ENCODE results near the gene KHDC4. TPM values are rescaled to one million over a fixed set of nuclear protein-coding genes. Genes with fewer than 3 reads are reported as not detected.

KHDC4 gene
- total RNA-seq, 2 donors from 2014 or later, result 21.0 to 27.8 TPM

DNA sequence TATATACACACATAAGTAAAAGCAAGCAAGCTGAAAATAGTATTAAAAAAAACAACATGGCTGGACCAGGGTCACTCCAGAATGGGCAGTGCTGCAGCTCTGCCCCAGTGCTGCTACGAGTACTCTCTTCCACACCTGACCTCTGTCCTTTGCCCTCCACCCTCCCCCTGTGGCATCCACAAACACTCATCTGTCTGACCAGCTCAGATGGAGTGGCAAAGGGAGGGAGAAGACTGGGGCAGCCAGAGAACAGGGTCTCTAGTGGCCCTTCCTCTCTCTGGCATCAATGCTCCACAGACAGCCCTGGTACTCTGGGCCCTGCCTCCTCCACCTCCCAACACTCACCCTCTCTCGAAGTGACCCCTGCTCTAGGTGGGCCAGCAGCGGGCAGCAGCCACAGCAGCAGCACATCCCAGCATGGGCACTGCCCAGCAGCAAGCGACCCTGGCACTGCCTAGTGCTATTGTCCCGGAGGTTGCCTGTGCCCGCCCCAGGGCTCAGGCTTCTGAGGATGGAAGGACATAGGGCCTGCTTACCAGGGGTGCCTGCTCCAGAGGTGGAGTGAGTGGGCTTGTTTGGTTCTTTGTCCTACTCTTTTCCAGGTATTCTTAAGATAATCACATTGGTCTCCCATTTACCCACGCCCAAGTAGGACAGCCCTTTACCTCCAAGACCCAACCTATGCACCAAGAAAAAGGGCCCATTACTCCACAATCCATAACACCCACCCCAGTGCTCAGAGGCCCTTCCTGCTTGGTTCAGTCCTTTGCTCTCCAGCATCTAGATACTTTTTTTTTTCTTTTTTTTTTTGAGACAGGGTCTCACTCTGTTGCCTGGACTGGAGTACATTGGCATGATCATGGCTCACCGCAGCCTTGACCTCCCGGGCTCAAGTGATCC, 37.9 kb upstream of the KHDC4 start:
- intact Hi-C loops (cut with DNase I), result no loop called here
- ATAC-seq, result no peak
- no peak for DNase-seq

- intact Hi-C loops (cut with DNase I), result no loop called here
- DNase-seq, result peak; percentile 82
- ATAC-seq, result peak; percentile 41 to 79
Measured at GRCh38 chr1:155970531-155971167, 36.4 kb upstream of the KHDC4 start.

GRCh38 chr1:155969377-155969791, 35.2 kb upstream of the KHDC4 start:
- intact Hi-C loops (cut with DNase I), result no loop called here
- ATAC-seq, result no peak
- no peak for DNase-seq

- DNase-seq (no peak), ATAC-seq (peak; percentile 13 to 67)
- intact Hi-C loops (cut with DNase I), result no loop called here
Measured at GRCh38 chr1:155968670-155969069, 34.5 kb upstream of the KHDC4 start.

DNA sequence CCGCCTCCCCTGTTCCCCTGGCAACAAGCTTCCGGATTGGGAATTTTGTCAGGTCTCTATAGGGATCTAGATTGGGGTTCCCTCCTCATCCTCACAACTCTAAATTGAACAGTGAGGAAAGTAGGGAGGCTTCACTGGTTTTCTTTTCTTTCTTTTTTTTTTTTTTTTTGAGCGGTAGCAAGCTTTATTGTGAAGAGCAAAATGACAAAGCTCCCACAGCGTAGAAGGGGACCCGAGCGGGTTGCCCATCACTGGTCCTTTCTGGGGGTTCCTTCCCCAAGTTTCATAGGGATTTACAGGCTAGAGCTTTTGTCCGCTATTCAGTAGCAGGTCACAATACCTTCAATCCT, 33.8 kb upstream of the KHDC4 start:
- no peak for DNase-seq
- ATAC-seq, result no peak
- intact Hi-C loops (cut with DNase I), result no loop called here

DNA sequence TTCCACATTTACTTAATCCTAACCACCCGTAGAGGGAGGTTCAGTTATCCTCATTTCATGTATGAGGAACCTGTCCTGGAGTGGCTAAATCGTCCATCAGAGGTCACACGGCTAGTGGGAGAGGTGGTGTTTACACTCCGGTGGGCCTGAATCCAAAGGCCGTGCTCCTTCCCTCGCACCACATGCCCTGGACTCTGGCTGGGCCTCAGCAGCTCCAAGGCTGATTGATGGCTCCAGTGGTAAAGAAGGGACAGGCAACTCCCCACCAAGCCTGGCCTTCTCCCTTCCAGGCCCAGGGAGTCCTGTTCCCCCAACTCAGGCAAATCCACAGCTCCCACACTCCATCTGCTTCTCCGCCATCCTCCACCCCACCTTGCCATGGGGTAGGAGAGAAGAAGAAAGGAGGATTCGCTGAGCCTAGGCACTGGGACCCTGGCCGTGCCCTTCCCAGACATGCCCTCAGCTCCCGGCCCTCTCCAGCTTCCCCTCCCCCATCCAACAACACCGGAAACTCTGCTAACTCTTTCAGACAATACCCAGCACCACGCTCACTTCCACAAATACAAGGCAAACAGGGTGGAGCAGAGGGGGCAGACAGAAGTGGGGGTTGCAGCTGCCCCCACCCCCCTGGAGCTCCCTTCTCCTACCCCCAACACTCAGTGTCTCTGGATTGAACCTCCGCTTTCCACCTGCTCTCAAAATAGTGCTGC, 33.3 kb upstream of the KHDC4 start:
- DNase-seq (peak; percentile 64), ATAC-seq (peak; percentile 31 to 39)
- intact Hi-C loops (cut with DNase I), result no loop called here

- DNase-seq (no peak), ATAC-seq (peak; percentile 4 to 16)
- intact Hi-C loops (cut with DNase I), result no loop called here
Measured at GRCh38 chr1:155966750-155967149, 32.5 kb upstream of the KHDC4 start.

GRCh38 chr1:155966135-155966534, 31.9 kb upstream of the KHDC4 start:
- DNase-seq (no peak), ATAC-seq (no peak)
- intact Hi-C loops (cut with DNase I), result no loop called here

- DNase-seq, result no peak
- intact Hi-C loops (cut with DNase I), result no loop called here
Measured at GRCh38 chr1:155964193-155964592, 30.0 kb upstream of the KHDC4 start.

GRCh38 chr1:155962599-155963211, 28.5 kb upstream of the KHDC4 start:
- intact Hi-C loops (cut with DNase I), result no loop called here
- peak; percentile 73 for DNase-seq
- ATAC-seq, result no peak

More at GRCh38 chr1:155964193-155964592, 30.0 kb upstream of the KHDC4 start:
- ATAC-seq, result no peak

GRCh38 chr1:155961937-155962336, 27.7 kb upstream of the KHDC4 start:
- intact Hi-C loops (cut with DNase I), result no loop called here
- peak; percentile 52 to 80 for ATAC-seq
- DNase-seq, result peak; percentile 86

DNA sequence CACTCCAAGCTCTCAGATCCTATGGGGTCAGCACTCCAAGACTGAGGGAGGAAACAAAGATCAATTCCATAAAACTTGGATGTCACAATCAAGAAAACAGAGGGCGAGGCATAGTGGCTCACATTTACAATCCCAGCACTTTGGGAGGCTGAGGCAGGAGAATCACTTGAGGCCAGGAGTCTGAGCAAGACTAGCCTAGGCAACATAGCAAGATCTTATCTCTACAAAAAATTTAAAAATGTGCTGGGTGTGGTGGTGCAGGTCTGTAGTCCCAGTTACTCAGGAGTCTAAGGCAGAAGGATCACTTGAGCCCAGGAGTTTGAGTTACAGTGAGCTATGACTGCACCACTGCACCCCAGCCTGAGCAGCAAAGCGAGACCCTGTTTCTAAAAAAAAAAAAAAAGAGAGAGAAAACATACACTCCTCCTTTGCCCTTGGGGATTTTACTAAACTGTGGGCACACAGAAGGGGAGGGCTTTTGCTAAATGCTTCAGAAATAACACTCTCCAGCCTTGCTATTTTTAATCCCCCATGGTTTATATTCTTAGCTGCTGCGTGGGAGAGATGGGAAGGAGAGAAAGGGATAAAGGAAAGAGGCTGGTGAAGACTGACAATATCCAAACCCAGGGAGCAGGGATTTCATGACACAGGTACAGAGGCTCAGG, 26.0 kb upstream of the KHDC4 start:
- ATAC-seq (peak in 1 of 2 donors; percentile 62), DNase-seq (no peak)
- intact Hi-C loops (cut with DNase I), result no loop called here

GRCh38 chr1:155957411-155957915, 23.2 kb upstream of the KHDC4 start:
- intact Hi-C loops (cut with DNase I), result no loop called here
- no peak for ATAC-seq
- DNase-seq, result no peak

DNA sequence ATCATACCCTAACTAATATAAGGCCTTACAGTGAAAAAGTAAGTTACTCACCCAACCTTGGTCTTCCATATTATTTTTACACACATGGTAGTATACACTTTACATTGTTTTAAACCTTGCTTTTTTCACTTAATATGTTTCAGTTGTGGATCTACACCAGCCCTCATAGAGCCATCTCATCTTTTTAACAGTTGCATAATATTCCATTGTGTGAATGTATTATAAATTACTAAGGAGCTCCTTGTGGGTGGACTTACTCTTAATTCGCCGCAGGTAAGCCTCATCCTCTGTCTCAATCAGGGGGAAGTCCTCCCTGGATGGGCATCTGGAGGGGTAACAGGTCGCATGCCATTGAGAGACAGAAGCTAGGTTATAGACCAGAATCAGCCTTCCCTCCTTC, 20.4 kb upstream of the KHDC4 start:
- no peak for DNase-seq
- intact Hi-C loops (cut with DNase I), result no loop called here
- no peak for ATAC-seq

DNA sequence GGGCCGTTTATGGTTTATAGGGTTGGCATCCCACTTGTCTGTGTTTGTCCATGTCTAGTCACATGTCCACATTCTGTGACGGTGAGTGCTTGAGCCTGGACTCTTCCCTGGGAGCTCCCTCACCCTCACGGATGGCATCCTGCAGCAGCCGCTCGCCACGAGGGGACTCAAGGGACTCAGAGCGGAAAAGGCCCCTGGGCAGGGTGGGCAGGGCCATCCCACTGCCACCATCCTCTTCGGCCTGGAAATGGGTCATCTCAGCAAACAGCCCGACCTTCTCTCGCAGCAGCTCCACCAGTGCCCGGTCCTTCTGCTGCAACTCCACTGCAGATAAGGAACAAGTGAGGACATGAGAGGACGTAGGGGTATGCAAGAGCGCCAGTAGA, 18.3 kb upstream of the KHDC4 start:
- intact Hi-C loops (cut with DNase I), result no loop called here
- DNase-seq (no peak), ATAC-seq (no peak)

GRCh38 chr1:155951753-155952504, 17.7 kb upstream of the KHDC4 start:
- ATAC-seq, result no peak
- intact Hi-C loops (cut with DNase I), result no loop called here
- no peak for DNase-seq

DNA sequence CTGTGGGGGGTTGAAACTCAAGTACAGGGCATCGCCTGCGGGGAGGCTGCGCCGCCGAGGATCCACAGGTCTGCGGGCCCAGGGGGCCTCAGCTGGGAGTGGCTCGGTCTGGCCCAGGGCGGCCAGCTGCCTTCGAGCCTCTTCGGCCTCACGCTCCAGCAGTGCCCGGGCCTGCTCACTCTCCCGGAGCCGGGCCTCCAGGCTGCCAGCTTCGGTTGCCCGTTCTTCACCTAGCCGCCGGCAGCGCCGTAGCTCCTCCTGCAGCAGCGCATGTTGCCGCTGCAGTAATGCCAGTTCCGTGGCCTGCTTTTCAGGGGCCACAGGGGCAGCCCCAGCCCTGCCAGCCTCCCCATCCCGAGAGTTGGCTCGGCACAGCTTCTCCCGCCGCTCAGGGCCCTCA, 16.6 kb upstream of the KHDC4 start:
- DNase-seq, result no peak
- no peak for ATAC-seq
- intact Hi-C loops (cut with DNase I), result no loop called here

DNA sequence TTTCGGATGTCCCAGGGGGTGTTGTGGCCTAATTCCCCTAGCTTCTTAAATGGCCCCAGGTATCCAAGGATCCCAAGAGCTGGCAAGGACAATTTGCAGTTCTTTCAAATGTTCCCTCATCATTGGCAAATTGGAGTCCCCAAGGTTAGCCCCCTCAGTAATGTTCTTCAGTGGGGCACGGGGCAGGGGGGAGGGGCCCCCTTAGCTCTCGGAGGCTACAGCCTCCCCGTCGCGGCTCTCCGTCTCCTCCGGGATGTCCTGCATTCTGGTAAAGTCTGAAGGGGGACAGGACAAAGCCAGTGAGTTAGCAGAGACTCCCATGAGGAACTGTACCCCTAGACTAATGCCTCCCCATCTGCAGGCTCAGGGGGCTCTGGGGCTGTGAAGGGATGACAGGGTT, 13.5 kb upstream of the KHDC4 start:
- DNase-seq, result no peak
- intact Hi-C loops (cut with DNase I), result no loop called here
- no peak for ATAC-seq

Measured in left cardiac atrium (tissue), 4 donors.